PC-3 (cell line): ENCODE measurements around the gene TMEM98.

Source experiments
- EZH2 ChIP-seq: fragments of 300-600 bp; sonication (generic); IDR thresholded peaks from one replicate; pipeline ENCODE4 v1.6.1; 2017; ENCODE audit warnings: antibody characterized with exemption, mild to moderate bottlenecking, low read length; ENCODE audit not compliant: unreplicated experiment
- EZH2phosphoT487 ChIP-seq: fragments of 300-600 bp; sonication (generic); IDR thresholded peaks from 2 replicates; pipeline ENCODE4 v1.6.1; 2018; ENCODE audit warnings: mild to moderate bottlenecking, antibody characterized with exemption, low read length, borderline replicate concordance
- TF ChIP-seq, protein P1 (sequence below): fragments of 300-600 bp; sonication (generic); conservative IDR thresholded peaks from 2 replicates; pipeline ENCODE4 v1.5.1; 2017; ENCODE audit warnings: antibody characterized with exemption, low read depth, mild to moderate bottlenecking, low read length

DNA sequence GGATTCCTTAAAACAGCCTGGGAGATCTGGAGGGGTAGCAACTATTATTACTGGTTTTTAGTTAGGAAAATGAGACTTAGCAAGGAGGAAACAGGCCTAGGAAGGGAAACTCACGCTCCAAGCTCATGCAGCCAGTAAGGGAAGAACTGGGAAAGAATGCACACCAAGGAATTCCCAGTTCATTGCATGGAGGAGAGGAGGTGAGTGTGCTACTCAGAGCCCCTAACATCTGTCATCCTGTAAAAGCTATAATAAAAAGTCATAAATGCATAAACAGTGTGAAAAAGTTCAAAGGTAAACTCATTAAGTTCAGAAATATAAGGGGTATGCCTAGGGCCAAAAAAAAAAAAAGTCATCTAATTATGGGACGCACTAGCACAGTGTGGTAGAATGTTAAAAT lies 25.9 kb downstream of the TMEM98 start:
- TF ChIP-seq, protein P1, sequence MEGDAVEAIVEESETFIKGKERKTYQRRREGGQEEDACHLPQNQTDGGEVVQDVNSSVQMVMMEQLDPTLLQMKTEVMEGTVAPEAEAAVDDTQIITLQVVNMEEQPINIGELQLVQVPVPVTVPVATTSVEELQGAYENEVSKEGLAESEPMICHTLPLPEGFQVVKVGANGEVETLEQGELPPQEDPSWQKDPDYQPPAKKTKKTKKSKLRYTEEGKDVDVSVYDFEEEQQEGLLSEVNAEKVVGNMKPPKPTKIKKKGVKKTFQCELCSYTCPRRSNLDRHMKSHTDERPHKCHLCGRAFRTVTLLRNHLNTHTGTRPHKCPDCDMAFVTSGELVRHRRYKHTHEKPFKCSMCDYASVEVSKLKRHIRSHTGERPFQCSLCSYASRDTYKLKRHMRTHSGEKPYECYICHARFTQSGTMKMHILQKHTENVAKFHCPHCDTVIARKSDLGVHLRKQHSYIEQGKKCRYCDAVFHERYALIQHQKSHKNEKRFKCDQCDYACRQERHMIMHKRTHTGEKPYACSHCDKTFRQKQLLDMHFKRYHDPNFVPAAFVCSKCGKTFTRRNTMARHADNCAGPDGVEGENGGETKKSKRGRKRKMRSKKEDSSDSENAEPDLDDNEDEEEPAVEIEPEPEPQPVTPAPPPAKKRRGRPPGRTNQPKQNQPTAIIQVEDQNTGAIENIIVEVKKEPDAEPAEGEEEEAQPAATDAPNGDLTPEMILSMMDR = no peak
- TF ChIP-seq EZH2phosphoT487 (no peak), EZH2 (no peak)
